HCT116 (cell line): Measurements from ENCODE around the gene MRPL33. TPM values are rescaled to one million over a fixed set of nuclear protein-coding genes. Genes with fewer than 3 reads are reported as not detected.

Experiments
- ATAC-seq: fragments of 200-7000 bp; cut with Tn5 transposase; 2 replicates; pipeline ENCODE4 v1.9.1; 2020; ENCODE audit warnings: mild to moderate bottlenecking, moderate library complexity
- BruUV-seq: library from RNA; stranded (reverse); fragments of 400-500 nt; replicated peaks from 2 replicates; lab custom pipeline; 2021; lab: Mats Ljungman, UMichigan
- CTCF ChIA-PET: fragments of 300-600 bp; sonication (Branson Sonifier 250); formaldehyde crosslinking; loops from one replicate; lab custom pipeline; 2021; ENCODE audit warnings: antibody characterized with exemption; lab: Charles Lee
- POLR2A ChIA-PET: fragments of 300-600, 350-600 bp; sonication (Branson Sonifier 250); formaldehyde crosslinking; loops from one replicate; lab custom pipeline; 2021; ENCODE audit warnings: antibody characterized with exemption; lab: Charles Lee
- RAD21 ChIA-PET, 2 experiments: fragments of 300-600 bp; sonication (Branson Sonifier 250); formaldehyde crosslinking; loops; one replicate each; lab custom pipeline; 2023; ENCODE audit warnings: low total read pairs in 2 of 2; ENCODE audit not compliant: uncharacterized antibody in 2 of 2, unreplicated experiment in 2 of 2, low non-redundant PET in 1 of 2; lab: Charles Lee
- DNase-seq: peaks from one replicate; pipeline ENCODE4 v3.0.0-alpha.2; 2010; ENCODE audit warnings: low read depth, low spot score
- H2AFZ ChIP-seq: fragments of 200-600 bp; shearing (Covaris generic), sonication (generic); 2 replicates; pipeline ENCODE4 v1.6.1; 2017; ENCODE audit warnings: low read depth, mixed run types, mixed read lengths, antibody characterized with exemption, low read length; ENCODE audit not compliant: poor library complexity, severe bottlenecking
- H3K27ac ChIP-seq: 2 replicates; pipeline ENCODE4 v1.5.1; 2012; ENCODE audit warnings: low read depth, low read length
- H3K27me3 ChIP-seq: fragments of 200-600 bp; sonication (generic); 2 replicates; pipeline ENCODE4 v1.6.1; 2016; ENCODE audit warnings: mixed run types, low read length, mixed read lengths; ENCODE audit not compliant: insufficient read depth
- H3K36me3 ChIP-seq, 2 experiments: fragments of 200-500 bp in 1 of 2; fragments of 200-600 bp in 1 of 2; sonication (Bioruptor generic) in 1 of 2; sonication (generic) in 1 of 2; 2 replicates each; pipeline versions ENCODE4 v1.5.1 to v1.6.1; 2014 to 2016; ENCODE audit warnings: low read length in 2 of 2, inconsistent platforms in 1 of 2, mixed read lengths in 1 of 2, mixed run types in 1 of 2; ENCODE audit not compliant: insufficient read depth in 2 of 2, control insufficient read depth in 1 of 2
- H3K4me1 ChIP-seq, 2 experiments: fragments of 200-600 bp in 1 of 2; sonication (generic) in 1 of 2; 2 replicates each; pipeline versions ENCODE4 v1.5.1 to v1.6.1; 2012 to 2017; ENCODE audit warnings: low read length in 2 of 2, inconsistent platforms in 1 of 2, mild to moderate bottlenecking in 1 of 2, mixed read lengths in 1 of 2, mixed run types in 1 of 2, moderate library complexity in 1 of 2; ENCODE audit not compliant: insufficient read depth in 2 of 2, control insufficient read depth in 1 of 2
- H3K4me2 ChIP-seq: fragments of 200-600 bp; sonication (generic); 2 replicates; pipeline ENCODE4 v1.6.1; 2017; ENCODE audit warnings: mixed run types, low read length, mixed read lengths
- H3K4me3 ChIP-seq, 2 experiments: fragments of 200-600 bp in 1 of 2; sonication (generic) in 1 of 2; replicated peaks in 1 of 2; 2 replicates each; pipeline ENCODE4 v1.5.1; 2011 to 2016; ENCODE audit warnings: low read length in 2 of 2, control low read depth in 1 of 2, low read depth in 1 of 2, mild to moderate bottlenecking in 1 of 2, mixed read lengths in 1 of 2, mixed run types in 1 of 2
- H3K79me2 ChIP-seq: fragments of 200-600 bp; sonication (generic); 2 replicates; pipeline ENCODE4 v1.6.1; 2017; ENCODE audit warnings: mild to moderate bottlenecking, mixed run types, low read length, moderate library complexity, mixed read lengths; ENCODE audit not compliant: insufficient read depth
- H3K9ac ChIP-seq: fragments of 200-600 bp; sonication (generic); 2 replicates; pipeline ENCODE4 v1.6.1; 2016; ENCODE audit warnings: low read length, mixed read lengths
- H3K9me2 ChIP-seq: fragments of 200-600 bp; sonication (generic), shearing (Covaris generic); 2 replicates; pipeline ENCODE4 v1.6.1; 2017; ENCODE audit warnings: mixed run types, mild to moderate bottlenecking, moderate library complexity; ENCODE audit not compliant: insufficient read depth
- H3K9me3 ChIP-seq, 2 experiments: fragments of 200-500 bp in 1 of 2; fragments of 200-600 bp in 1 of 2; sonication (Bioruptor generic) in 1 of 2; sonication (generic) in 1 of 2; 2 replicates each; pipeline ENCODE4 v1.6.1; 2014 to 2017; ENCODE audit warnings: low read length in 2 of 2, mixed read lengths in 2 of 2, inconsistent platforms in 1 of 2, low read depth in 1 of 2, mild to moderate bottlenecking in 1 of 2, mixed run types in 1 of 2, moderate library complexity in 1 of 2; ENCODE audit not compliant: control insufficient read depth in 1 of 2, insufficient read depth in 1 of 2
- H4K20me1 ChIP-seq: fragments of 200-600 bp; sonication (generic), shearing (Covaris generic); 2 replicates; pipeline ENCODE4 v1.6.1; 2017; ENCODE audit warnings: mixed run types, mild to moderate bottlenecking, moderate library complexity; ENCODE audit not compliant: insufficient read depth
- CEBPB ChIP-seq: IDR thresholded peaks from 2 replicates; pipeline ENCODE4 v1.6.1; 2012; ENCODE audit warnings: low read depth
- EGR1 ChIP-seq: IDR thresholded peaks from 2 replicates; pipeline ENCODE4 v1.6.1; 2012; ENCODE audit warnings: low read depth
- ELF1 ChIP-seq: IDR thresholded peaks from 2 replicates; pipeline ENCODE4 v1.6.1; 2012; ENCODE audit warnings: low read depth, borderline replicate concordance
- EZH2 ChIP-seq: fragments of 200-600 bp; sonication (generic); IDR thresholded peaks from 2 replicates; pipeline ENCODE4 v1.6.1; 2017; ENCODE audit warnings: antibody characterized with exemption, mixed run types
- FOSL1 ChIP-seq: IDR thresholded peaks from 2 replicates; pipeline ENCODE4 v1.6.1; 2012; ENCODE audit warnings: low read depth
- SIN3A ChIP-seq: IDR thresholded peaks from 2 replicates; pipeline ENCODE4 v1.6.1; 2012; ENCODE audit warnings: low read depth
- SRF ChIP-seq: IDR thresholded peaks from 2 replicates; pipeline ENCODE4 v1.6.1; 2012; ENCODE audit warnings: low read depth
- TCF7L2 ChIP-seq: IDR thresholded peaks from 2 replicates; pipeline ENCODE4 v1.7.0; 2011; ENCODE audit warnings: borderline replicate concordance, inconsistent platforms; ENCODE audit not compliant: insufficient read depth, insufficient read length; ENCODE audit errors: extremely low read depth
- YY1 ChIP-seq: IDR thresholded peaks from 2 replicates; pipeline ENCODE4 v1.6.1; 2011; ENCODE audit warnings: low read length, low read depth, moderate library complexity, mild to moderate bottlenecking; ENCODE audit not compliant: insufficient replicate concordance; ENCODE audit errors: extremely low read depth
- ZFX ChIP-seq: fragments of 450-650 bp; IDR thresholded peaks from 2 replicates; pipeline ENCODE4 v1.6.1; 2017
- ZNF274 ChIP-seq: fragments of 200-500 bp; sonication (Bioruptor generic); IDR thresholded peaks from 2 replicates; pipeline ENCODE4 v1.6.1; 2014; ENCODE audit warnings: mild to moderate bottlenecking, low read depth, low read length, inconsistent platforms
- intact Hi-C: fragments of 100-400 bp; cut with micrococcal nuclease; formaldehyde crosslinking; loops from 2 replicates; pipeline ENCODE4 v1.10.0; 2022
- total RNA-seq: library from RNA; stranded (reverse); gene quantifications from one replicate; pipeline ENCODE4 v1.2.1, GENCODE V29; 2021; ENCODE audit not compliant: unreplicated experiment
- TF ChIP-seq, protein P1 (sequence below): IDR thresholded peaks from 2 replicates; pipeline ENCODE4 v1.6.1; 2011; ENCODE audit warnings: mild to moderate bottlenecking, low read length, moderate library complexity; ENCODE audit not compliant: insufficient replicate concordance; ENCODE audit errors: extremely low read depth
- TF ChIP-seq, protein P2 (sequence below), 3 experiments: fragments of 200-600 bp in 1 of 3; sonication (generic) in 1 of 3; IDR thresholded peaks in 2 of 3; conservative IDR thresholded peaks in 1 of 3; 2 replicates each; pipeline ENCODE4 v1.5.1; 2012 to 2017; ENCODE audit warnings: low read depth in 2 of 3, low read length in 2 of 3, antibody characterized with exemption in 1 of 3, borderline replicate concordance in 1 of 3, control low read depth in 1 of 3, mild to moderate bottlenecking in 1 of 3, mixed read lengths in 1 of 3, mixed run types in 1 of 3, moderate library complexity in 1 of 3; ENCODE audit not compliant: insufficient read depth in 1 of 3

Gene MRPL33
- total RNA-seq, 1 experiment from 2014 or later: 66.3 TPM

DNA sequence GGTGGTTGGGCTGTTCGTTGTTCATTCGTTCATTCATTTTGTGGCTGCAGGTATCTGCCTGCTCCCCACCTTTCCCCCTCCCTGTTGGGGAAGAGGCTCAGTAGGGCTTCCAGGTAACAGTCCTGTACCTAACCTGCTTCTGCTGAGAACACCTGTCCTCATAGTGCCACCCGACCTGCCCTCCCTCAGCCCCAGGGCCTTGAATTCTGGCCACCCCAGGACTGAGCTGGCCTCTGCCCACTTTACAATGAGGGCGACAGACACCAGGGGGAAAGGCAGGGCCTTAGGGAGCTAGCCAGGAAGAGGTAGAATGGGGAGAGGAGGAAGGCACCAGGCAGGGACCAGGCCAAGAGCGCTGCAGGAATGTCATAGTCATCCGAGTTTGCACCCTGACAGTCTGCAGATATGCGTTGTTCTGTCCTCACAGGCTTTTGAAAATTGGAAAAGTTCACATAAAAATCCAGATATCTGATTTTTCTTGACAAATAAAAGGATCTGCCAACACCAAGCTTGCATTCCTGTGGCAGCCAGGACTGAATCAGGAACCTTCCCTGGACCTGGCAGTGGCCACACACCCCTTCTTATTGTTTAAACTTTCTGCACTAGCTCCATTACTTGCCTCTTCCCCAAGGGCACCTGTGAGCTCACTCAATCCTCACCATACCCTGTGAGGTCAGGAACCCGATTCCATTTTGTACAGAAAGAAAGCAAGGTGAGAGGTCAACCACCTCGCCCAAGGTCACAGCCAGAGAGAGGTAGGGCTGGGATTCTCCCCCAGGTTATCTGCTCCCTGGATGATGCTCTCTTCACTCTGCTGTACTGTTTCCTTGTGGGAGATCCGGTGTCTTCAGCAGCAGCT is 35.3 kb upstream of the MRPL33 start:
- TF ChIP-seq CEBPB (no peak), ZNF274 (no peak), YY1 (no peak), ZFX (no peak), EGR1 (no peak), ELF1 (no peak), TCF7L2 (no peak), SIN3A (no peak), EZH2 (no peak), FOSL1 (no peak), SRF (no peak)
- TF ChIP-seq, protein P1, sequence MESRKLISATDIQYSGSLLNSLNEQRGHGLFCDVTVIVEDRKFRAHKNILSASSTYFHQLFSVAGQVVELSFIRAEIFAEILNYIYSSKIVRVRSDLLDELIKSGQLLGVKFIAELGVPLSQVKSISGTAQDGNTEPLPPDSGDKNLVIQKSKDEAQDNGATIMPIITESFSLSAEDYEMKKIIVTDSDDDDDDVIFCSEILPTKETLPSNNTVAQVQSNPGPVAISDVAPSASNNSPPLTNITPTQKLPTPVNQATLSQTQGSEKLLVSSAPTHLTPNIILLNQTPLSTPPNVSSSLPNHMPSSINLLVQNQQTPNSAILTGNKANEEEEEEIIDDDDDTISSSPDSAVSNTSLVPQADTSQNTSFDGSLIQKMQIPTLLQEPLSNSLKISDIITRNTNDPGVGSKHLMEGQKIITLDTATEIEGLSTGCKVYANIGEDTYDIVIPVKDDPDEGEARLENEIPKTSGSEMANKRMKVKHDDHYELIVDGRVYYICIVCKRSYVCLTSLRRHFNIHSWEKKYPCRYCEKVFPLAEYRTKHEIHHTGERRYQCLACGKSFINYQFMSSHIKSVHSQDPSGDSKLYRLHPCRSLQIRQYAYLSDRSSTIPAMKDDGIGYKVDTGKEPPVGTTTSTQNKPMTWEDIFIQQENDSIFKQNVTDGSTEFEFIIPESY: no peak
- TF ChIP-seq, protein P2, sequence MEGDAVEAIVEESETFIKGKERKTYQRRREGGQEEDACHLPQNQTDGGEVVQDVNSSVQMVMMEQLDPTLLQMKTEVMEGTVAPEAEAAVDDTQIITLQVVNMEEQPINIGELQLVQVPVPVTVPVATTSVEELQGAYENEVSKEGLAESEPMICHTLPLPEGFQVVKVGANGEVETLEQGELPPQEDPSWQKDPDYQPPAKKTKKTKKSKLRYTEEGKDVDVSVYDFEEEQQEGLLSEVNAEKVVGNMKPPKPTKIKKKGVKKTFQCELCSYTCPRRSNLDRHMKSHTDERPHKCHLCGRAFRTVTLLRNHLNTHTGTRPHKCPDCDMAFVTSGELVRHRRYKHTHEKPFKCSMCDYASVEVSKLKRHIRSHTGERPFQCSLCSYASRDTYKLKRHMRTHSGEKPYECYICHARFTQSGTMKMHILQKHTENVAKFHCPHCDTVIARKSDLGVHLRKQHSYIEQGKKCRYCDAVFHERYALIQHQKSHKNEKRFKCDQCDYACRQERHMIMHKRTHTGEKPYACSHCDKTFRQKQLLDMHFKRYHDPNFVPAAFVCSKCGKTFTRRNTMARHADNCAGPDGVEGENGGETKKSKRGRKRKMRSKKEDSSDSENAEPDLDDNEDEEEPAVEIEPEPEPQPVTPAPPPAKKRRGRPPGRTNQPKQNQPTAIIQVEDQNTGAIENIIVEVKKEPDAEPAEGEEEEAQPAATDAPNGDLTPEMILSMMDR (IDR thresholded peaks at IDR 0.05 in 2 of 3, conservative IDR thresholded peaks at IDR 0.05 in 1 of 3; ENCODE audit: borderline replicate concordance in 1 of 3, insufficient read depth in 1 of 3, low read depth in 2 of 3, low read length in 2 of 3): no peak
- ATAC-seq: no peak
- H3K4me1 ChIP-seq: peaks cover 0 to 6% of the 10 kb centered on the region in 2 experiments; a peak in 1 of 4 replicates
- no peaks in the 10 kb centered on the region for H3K36me3 ChIP-seq
- H4K20me1 ChIP-seq: no peaks in the 10 kb centered on the region
- no peak overlapping the region for H2AFZ ChIP-seq
- no peaks in the 10 kb centered on the region for H3K9me2 ChIP-seq
- no peaks in the 10 kb centered on the region for H3K79me2 ChIP-seq
- RAD21 ChIA-PET: interaction anchor here in 1 of 2 experiments (0.5 kb wide), 1 partner anchor 15 kb away, joined by 4 read pairs; no protein-coding TSS in a partner anchor
- H3K4me2 ChIP-seq: no peak overlapping the region
- H3K9ac ChIP-seq: no peak overlapping the region
- intact Hi-C loops: no loop called here
- no peak overlapping the region; the same call in 1 of the 2 replicates for H3K27ac ChIP-seq
- no peak for DNase-seq
- POLR2A ChIA-PET: interaction anchor here (1.2 kb wide), 1 partner anchor 16 kb away, joined by 3 read pairs; no protein-coding TSS in a partner anchor
- H3K4me3 ChIP-seq: no peak overlapping the region
- BruUV-seq: no TSS peak
- H3K27me3 ChIP-seq: no peaks in the 10 kb centered on the region
- H3K9me3 ChIP-seq: no peaks in the 10 kb centered on the region
- CTCF ChIA-PET: interaction anchor here (1.2 kb wide), 1 partner anchor 13 kb away, joined by 4 read pairs; no protein-coding TSS in a partner anchor
